ENCODE measurements around the gene COX6B2. TPM values are rescaled to one million over a fixed set of nuclear protein-coding genes. Genes with fewer than 3 reads are reported as not detected.
A peak's percentile ranks its signal among the peaks of the same experiment; 100 is the strongest.

The COX6B2 gene
- total RNA-seq, 1 experiment from 2014 or later: 0.80 TPM

DNA sequence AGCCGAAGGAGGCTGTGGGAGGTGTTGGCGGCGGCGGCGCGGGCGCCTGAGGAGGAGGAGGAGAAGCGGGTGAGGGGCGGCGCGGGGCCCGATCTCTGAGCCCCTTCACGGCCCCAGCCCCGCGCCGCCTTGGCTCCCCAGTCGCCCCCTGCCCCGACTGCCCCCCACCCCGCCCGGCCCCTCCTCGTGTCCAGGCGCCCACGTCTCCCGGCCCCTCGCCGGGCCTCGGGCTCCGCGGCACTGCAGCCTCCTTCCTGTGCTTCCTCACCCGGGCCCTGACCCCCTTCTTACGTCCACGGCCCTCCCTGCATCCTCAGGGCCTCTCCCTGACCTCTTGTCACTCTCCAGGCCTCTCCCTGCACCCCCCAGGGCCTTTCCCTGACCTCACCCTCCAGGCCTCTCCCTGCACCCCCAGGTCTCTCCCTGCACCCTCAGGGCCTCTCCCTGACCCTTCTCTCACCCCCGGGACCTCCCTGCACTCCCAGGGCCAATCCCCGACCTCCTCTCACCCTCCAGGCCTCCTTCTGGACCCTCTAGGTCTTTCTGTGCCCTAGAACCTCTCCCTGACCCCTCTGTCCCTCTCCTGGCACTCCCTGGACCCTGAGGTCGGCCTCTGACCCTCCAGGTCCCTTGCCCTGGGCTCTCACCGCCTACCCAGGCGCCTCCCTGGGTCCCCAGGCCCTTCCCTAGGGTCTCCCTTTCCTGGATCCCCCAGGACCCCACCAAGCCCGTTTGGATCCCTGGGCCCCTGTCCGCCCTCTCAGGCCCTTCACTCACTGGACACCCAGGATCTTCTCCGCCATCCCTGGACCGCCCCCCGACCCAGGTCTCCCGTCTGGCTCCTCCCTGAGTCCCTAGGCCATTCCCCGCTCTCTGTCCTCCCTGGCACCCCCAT, 14.4 kb downstream of the COX6B2 start:
- Histone ChIP-seq H3K36me3 (ENCODE audit: low read depth, low read length) (no peaks in the 10 kb centered on the region), H3K9ac (ENCODE audit: low read length) (peak overlapping the region; percentile 88), H3F3A (ENCODE audit: low read length, unreplicated experiment) (no peaks in the 10 kb centered on the region), H3K9me3 (ENCODE audit: low read length) (no peaks in the 10 kb centered on the region), H3K27ac (ENCODE audit: low read length) (peak overlapping the region; percentile 38), H3K4me2 (ENCODE audit: low read length) (peak overlapping the region; percentile 97), H3K27me3 (ENCODE audit: low read length) (no peaks in the 10 kb centered on the region), H3K79me2 (ENCODE audit: low read length) (peaks cover 11% of the 10 kb centered on the region), H3K4me1 (ENCODE audit: insufficient read depth, low read length) (peaks cover 19% of the 10 kb centered on the region), H3K4me3 (ENCODE audit: low read length) (peak overlapping the region; percentile 80), H3K9me2 (replicated peaks; ENCODE audit: low read length) (no peaks in the 10 kb centered on the region), H4K20me1 (ENCODE audit: low read length) (no peaks in the 10 kb centered on the region), H2AFZ (ENCODE audit: low read length) (no peak overlapping the region; the same call in 1 of the 2 replicates)
- intact Hi-C loops (cut with micrococcal nuclease): loop anchor here (1.0 to 5.0 kb wide), 4 partner anchors 15 to 128 kb away; partner anchors contain the start of genes COX6B2, RPL28 and TMEM238
- TF ChIP-seq, protein P1, sequence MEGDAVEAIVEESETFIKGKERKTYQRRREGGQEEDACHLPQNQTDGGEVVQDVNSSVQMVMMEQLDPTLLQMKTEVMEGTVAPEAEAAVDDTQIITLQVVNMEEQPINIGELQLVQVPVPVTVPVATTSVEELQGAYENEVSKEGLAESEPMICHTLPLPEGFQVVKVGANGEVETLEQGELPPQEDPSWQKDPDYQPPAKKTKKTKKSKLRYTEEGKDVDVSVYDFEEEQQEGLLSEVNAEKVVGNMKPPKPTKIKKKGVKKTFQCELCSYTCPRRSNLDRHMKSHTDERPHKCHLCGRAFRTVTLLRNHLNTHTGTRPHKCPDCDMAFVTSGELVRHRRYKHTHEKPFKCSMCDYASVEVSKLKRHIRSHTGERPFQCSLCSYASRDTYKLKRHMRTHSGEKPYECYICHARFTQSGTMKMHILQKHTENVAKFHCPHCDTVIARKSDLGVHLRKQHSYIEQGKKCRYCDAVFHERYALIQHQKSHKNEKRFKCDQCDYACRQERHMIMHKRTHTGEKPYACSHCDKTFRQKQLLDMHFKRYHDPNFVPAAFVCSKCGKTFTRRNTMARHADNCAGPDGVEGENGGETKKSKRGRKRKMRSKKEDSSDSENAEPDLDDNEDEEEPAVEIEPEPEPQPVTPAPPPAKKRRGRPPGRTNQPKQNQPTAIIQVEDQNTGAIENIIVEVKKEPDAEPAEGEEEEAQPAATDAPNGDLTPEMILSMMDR (conservative IDR thresholded peaks at IDR 0.05; ENCODE audit: low read depth, low read length): no peak
- TF ChIP-seq EZH2phosphoT487 (IDR thresholded peaks at IDR 0.05; ENCODE audit: borderline replicate concordance, low read length) (no peak), EZH2 (IDR thresholded peaks at IDR 0.05; ENCODE audit: low read length, unreplicated experiment) (no peak)
- DNase-seq: no peak
- BruUV-seq (replicated peaks): no TSS peak
- no peak for ATAC-seq
- ChIA-PET POLR2A (ENCODE audit: unreplicated experiment) (interaction anchor here (0.5 to 1.8 kb wide), 10 partner anchors 10 to 1073 kb away, joined by 3 to 8 read pairs (median 4); partner anchors contain the start of genes PPP6R1, TMEM238 and UBE2S), CTCF (interaction anchor here (0.6 to 1.2 kb wide), 6 partner anchors 8 to 44 kb away, joined by 3 to 9 read pairs (median 5); partner anchors contain the start of gene TMEM238)

- intact Hi-C loops (cut with micrococcal nuclease): loop anchor here (1.0 to 5.0 kb wide), 4 partner anchors 16 to 127 kb away; partner anchors contain the start of genes COX6B2, RPL28 and TMEM238
- peak within 1 kb of the TSS; percentile 72 for H2AFZ ChIP-seq (ENCODE audit: low read length)
- peak; percentile 100 for DNase-seq
- peak within 1 kb of the TSS; percentile 97 for H3K4me2 ChIP-seq (ENCODE audit: low read length)
- no TSS peak for BruUV-seq (replicated peaks)
- H3K9me2 ChIP-seq (replicated peaks; ENCODE audit: low read length): no peaks in the 10 kb centered on the region
- H3K36me3 ChIP-seq (ENCODE audit: low read depth, low read length): no peaks in the 10 kb centered on the region
- H3K79me2 ChIP-seq (ENCODE audit: low read length): peaks cover 11% of the 10 kb centered on the region
- H4K20me1 ChIP-seq (ENCODE audit: low read length): no peaks in the 10 kb centered on the region
- TF ChIP-seq, protein P1 (conservative IDR thresholded peaks at IDR 0.05; ENCODE audit: low read depth, low read length): peak; percentile 27; the same call in 1 of the 2 replicates
- TF ChIP-seq EZH2 (IDR thresholded peaks at IDR 0.05; ENCODE audit: low read length, unreplicated experiment) (no peak), EZH2phosphoT487 (IDR thresholded peaks at IDR 0.05; ENCODE audit: borderline replicate concordance, low read length) (no peak)
- H3K4me1 ChIP-seq (ENCODE audit: insufficient read depth, low read length): peaks cover 19% of the 10 kb centered on the region
- POLR2A ChIA-PET (ENCODE audit: unreplicated experiment): interaction anchor here (0.5 to 1.8 kb wide), 19 partner anchors 11 to 1495 kb away, joined by 3 to 9 read pairs (median 4); partner anchors contain the start of genes BRSK1, HSPBP1, ISOC2 and PPP6R1
- no peaks in the 10 kb centered on the region for H3K27me3 ChIP-seq (ENCODE audit: low read length)
- H3K9me3 ChIP-seq (ENCODE audit: low read length): no peaks in the 10 kb centered on the region
- peak; percentile 86 for ATAC-seq
- H3K4me3 ChIP-seq (ENCODE audit: low read length): peak within 1 kb of the TSS; percentile 80
- peak within 1 kb of the TSS; percentile 88 for H3K9ac ChIP-seq (ENCODE audit: low read length)
- CTCF ChIA-PET: interaction anchor here (0.6 to 1.5 kb wide), 7 partner anchors 9 to 45 kb away, joined by 3 to 9 read pairs (median 5); partner anchors contain the start of gene TMEM238
- no peaks in the 10 kb centered on the region for H3F3A ChIP-seq (ENCODE audit: low read length, unreplicated experiment)
- peak within 1 kb of the TSS; percentile 95 for H3K27ac ChIP-seq (ENCODE audit: low read length)
Measured at GRCh38 chr19:55339105-55339888, 15.2 kb downstream of the COX6B2 start, which contains the start of gene KMT5C. Gene KMT5C (plus strand): TSS chr19:55339876. CDS start chr19:55341937, 2,061 bp downstream.

Data from PC-3 (cell line).